A673 (cell line): ENCODE data around the gene CFAP46.

Experiments
- CTCF ChIP-seq: fragments of 300-800, 200-600 bp; sonication (generic); conservative IDR thresholded peaks from 2 replicates; pipeline ENCODE4 v1.5.1; 2017; ENCODE audit warnings: low read depth, mild to moderate bottlenecking, antibody characterized with exemption, low read length, moderate library complexity, mixed read lengths
- EZH2 ChIP-seq: fragments of 200-600 bp; sonication (generic); IDR thresholded peaks from 2 replicates; pipeline ENCODE4 v1.6.1; 2017; ENCODE audit warnings: borderline replicate concordance, low read depth, mild to moderate bottlenecking, mixed read lengths, antibody characterized with exemption, low read length; ENCODE audit not compliant: poor library complexity, severe bottlenecking

- no peak for TF ChIP-seq CTCF
- TF ChIP-seq EZH2, result no peak
These were observed 136.8 kb downstream of the CFAP46 start for GRCh38 chr10:132805599-132805998.
